HG02588 (cell line): ENCODE measurements around the gene SMIM27.
"Not testable (repeated sequence)": the region's sequence is repeated elsewhere in the genome, so short reads cannot be mapped to it uniquely, and the experiment has no call there.

ENCODE experiments used
- ATAC-seq: cut with Tn5 transposase; IDR thresholded peaks from one replicate; pipeline ENCODE4 v1.9.1; 2021; ENCODE audit warnings: mild to moderate bottlenecking, moderate library complexity; ENCODE audit not compliant: unreplicated experiment

The SMIM27 gene

DNA sequence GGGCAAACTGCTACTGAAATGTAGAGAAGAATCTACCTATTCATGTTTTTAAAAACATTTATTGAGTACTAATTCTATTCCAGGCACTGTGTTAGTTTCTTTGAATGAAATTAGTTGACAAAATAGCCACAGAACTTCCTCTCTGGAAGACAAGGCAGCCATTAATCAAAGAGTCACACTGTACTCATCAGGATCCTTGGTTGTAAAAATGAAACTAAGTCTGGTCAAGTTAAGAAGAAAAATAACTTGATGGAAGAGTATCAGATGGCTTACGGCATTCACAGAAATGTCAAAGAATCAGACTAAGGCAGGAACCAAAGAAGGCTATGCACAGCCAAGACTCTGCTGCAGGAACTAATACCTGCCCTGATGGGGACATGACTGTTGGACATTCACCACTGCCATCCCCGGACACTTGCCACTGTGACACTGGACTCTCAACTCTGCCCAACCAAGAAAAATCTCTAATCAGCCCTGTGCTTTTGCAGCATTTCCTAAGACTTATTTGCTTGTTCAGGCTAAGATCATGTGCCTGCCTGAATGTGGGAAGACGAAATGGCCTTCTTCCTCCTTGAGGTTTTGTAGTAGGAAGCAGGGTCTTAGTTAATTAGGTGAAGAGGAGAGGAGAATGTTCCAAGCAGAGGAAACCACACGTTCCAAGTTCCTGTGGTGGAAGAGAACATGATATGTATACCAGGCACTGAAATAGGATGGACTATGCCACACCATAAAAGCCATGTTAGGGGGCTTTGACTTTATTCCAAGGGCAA, 44.2 kb downstream of the SMIM27 start:
- no peak for ATAC-seq

DNA sequence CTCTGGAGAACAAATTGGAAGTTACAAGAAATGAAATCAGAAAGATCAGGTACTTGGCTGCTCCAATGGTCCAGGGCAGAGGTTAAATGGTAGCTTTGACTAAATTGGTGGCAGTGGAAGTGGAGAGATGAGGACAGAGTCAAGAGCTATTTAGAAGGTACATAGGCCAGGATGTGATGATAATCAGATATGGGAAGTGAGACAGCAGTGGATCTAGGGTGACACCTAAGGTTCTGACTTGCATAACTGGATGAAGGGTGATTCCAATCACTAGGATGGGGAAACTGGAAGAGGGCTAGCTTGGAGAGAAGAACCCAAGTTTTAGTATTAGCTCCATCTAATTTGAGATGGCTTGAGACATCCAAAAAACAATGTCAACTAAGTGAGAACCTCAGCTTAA, 44.8 kb downstream of the SMIM27 start:
- no peak for ATAC-seq

DNA sequence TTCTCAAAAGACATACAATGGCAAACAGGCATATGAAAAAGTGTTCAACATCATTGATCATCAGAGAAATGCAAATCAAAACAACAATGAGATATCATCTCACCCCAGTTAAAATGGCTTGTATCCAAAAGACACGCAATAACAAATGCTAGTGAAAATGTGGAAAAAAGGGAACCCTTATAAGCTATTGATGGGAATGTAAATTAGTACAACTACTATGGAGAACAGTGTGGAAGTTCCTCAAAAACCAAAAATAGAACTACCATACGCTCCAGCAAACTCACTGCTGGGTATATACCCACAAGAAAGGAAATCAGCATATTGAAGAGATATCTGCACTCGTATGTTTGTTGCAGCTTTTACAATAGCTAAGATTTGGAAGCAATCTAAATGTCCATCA, 46.9 kb downstream of the SMIM27 start:
- not testable (repeated sequence) for ATAC-seq
